ENCODE results near the gene NOL4L.

GRCh38 chr20:32606790-32607189 is 21.7 kb upstream of the NOL4L start:
- no peak for TF ChIP-seq CTCF (IDR thresholded peaks at IDR 0.05; ENCODE audit: low read length)
- TF ChIP-seq EZH2 (IDR thresholded peaks at IDR 0.05; ENCODE audit: borderline replicate concordance, low read length): no peak
